ENCODE results near the gene LIPI. TPM values are rescaled to one million over a fixed set of nuclear protein-coding genes. Genes with fewer than 3 reads are reported as not detected.

The LIPI gene
- total and polyA plus RNA-seq, 10 of the 15 experiments (the other 5 are each of a cell fraction or from before 2014, with no cell fraction given): 0.05 to 0.32 (median 0.10) TPM; not detected in 5

DNA sequence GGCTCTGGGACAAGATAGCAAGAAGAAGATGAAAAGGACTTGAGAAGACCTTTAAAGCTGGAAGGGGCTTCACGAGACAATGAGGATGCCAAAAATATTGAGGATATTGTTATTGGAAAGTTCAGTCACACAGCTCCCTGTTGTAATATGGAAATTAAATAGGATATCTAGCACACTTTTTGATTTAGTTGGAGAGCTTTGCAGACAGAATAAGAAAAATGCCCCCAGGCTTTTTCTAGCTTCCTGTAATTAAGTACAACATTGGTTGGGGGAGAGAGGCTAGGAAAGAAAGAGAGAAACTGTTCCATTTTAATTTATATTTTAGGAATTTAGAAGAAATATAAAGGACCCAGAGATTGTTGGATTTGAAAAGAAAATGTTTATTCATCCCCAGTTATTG, 32.7 kb upstream of the LIPI start:
- WGBS (ENCODE audit: insufficient coverage, insufficient replicate concordance, low lambda C conversion rate, missing lambda C conversion rate): 0% methylated on average over 1 of the region's 1 CpG
- RAD21 ChIA-PET (ENCODE audit: unreplicated experiment): no interaction called here
- H3K4me1 ChIP-seq (ENCODE audit: control insufficient read depth, insufficient read depth, low read length): no peaks in the 10 kb centered on the region
- CTCF ChIA-PET: interaction anchor here (1.1 kb wide), 1 partner anchor 10 kb away, joined by 3 read pairs; no protein-coding TSS in a partner anchor
- no peak for FAIRE-seq
- BruUV-seq (replicated peaks): no TSS peak
- no peak overlapping the region for H3K9ac ChIP-seq (ENCODE audit: control insufficient read depth, insufficient read depth, low read length)
- in situ Hi-C loops (cut with MboI) (no loop called here), intact Hi-C loops (cut with micrococcal nuclease; ENCODE audit: unreplicated experiment) (no loop called here)
- POLR2A ChIA-PET: no interaction called here
- no peak overlapping the region for H2AFZ ChIP-seq (ENCODE audit: control insufficient read depth, low read depth, low read length)
- no peak overlapping the region for H3K4me3 ChIP-seq
- no peaks in the 10 kb centered on the region for H3K27me3 ChIP-seq (replicated peaks in 1 of 2; ENCODE audit: control insufficient read depth in 2 of 2, insufficient read depth in 2 of 2, low read length in 1 of 2)
- H3K27ac ChIP-seq (ENCODE audit: control insufficient read depth, insufficient read depth): no peak overlapping the region
- ATAC-seq: no peak
- no peaks in the 10 kb centered on the region for H4K20me1 ChIP-seq (ENCODE audit: control insufficient read depth, insufficient read depth)
- no peaks in the 10 kb centered on the region for H3K36me3 ChIP-seq (ENCODE audit: control insufficient read depth in 2 of 2, insufficient read depth in 2 of 2, low read length in 1 of 2)
- no peak for TF ChIP-seq RAD21 (IDR thresholded peaks at IDR 0.05; ENCODE audit: insufficient read depth, low read depth, low read length)
- TF ChIP-seq, protein P1, sequence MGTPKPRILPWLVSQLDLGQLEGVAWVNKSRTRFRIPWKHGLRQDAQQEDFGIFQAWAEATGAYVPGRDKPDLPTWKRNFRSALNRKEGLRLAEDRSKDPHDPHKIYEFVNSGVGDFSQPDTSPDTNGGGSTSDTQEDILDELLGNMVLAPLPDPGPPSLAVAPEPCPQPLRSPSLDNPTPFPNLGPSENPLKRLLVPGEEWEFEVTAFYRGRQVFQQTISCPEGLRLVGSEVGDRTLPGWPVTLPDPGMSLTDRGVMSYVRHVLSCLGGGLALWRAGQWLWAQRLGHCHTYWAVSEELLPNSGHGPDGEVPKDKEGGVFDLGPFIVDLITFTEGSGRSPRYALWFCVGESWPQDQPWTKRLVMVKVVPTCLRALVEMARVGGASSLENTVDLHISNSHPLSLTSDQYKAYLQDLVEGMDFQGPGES (IDR thresholded peaks at IDR 0.05): no peak
- TF ChIP-seq NR2C1 (IDR thresholded peaks at IDR 0.05): no peak
- no peak for TF ChIP-seq RFX5 (IDR thresholded peaks at IDR 0.05; ENCODE audit: low read depth, low read length)
- TF ChIP-seq CEBPB (IDR thresholded peaks at IDR 0.05; ENCODE audit: borderline replicate concordance in 1 of 2, low read depth in 2 of 2, low read length in 2 of 2): no peak
- no peak for TF ChIP-seq SPI1 (IDR thresholded peaks at IDR 0.05; ENCODE audit: borderline replicate concordance, insufficient read depth, low read depth, low read length)
- TF ChIP-seq ETV6 (conservative IDR thresholded peaks at IDR 0.05 in 1 of 2, IDR thresholded peaks at IDR 0.05 in 1 of 2; ENCODE audit: borderline replicate concordance in 1 of 2, low read depth in 1 of 2): no peak
- no peak for TF ChIP-seq JUND (IDR thresholded peaks at IDR 0.05; ENCODE audit: low read depth, low read length)
- TF ChIP-seq, protein P2, sequence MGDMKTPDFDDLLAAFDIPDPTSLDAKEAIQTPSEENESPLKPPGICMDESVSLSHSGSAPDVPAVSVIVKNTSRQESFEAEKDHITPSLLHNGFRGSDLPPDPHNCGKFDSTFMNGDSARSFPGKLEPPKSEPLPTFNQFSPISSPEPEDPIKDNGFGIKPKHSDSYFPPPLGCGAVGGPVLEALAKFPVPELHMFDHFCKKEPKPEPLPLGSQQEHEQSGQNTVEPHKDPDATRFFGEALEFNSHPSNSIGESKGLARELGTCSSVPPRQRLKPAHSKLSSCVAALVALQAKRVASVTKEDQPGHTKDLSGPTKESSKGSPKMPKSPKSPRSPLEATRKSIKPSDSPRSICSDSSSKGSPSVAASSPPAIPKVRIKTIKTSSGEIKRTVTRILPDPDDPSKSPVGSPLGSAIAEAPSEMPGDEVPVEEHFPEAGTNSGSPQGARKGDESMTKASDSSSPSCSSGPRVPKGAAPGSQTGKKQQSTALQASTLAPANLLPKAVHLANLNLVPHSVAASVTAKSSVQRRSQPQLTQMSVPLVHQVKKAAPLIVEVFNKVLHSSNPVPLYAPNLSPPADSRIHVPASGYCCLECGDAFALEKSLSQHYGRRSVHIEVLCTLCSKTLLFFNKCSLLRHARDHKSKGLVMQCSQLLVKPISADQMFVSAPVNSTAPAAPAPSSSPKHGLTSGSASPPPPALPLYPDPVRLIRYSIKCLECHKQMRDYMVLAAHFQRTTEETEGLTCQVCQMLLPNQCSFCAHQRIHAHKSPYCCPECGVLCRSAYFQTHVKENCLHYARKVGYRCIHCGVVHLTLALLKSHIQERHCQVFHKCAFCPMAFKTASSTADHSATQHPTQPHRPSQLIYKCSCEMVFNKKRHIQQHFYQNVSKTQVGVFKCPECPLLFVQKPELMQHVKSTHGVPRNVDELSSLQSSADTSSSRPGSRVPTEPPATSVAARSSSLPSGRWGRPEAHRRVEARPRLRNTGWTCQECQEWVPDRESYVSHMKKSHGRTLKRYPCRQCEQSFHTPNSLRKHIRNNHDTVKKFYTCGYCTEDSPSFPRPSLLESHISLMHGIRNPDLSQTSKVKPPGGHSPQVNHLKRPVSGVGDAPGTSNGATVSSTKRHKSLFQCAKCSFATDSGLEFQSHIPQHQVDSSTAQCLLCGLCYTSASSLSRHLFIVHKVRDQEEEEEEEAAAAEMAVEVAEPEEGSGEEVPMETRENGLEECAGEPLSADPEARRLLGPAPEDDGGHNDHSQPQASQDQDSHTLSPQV (IDR thresholded peaks at IDR 0.05): no peak
- no peak for TF ChIP-seq YY1 (IDR thresholded peaks at IDR 0.05; ENCODE audit: low read depth, low read length)
- TF ChIP-seq, protein P3, sequence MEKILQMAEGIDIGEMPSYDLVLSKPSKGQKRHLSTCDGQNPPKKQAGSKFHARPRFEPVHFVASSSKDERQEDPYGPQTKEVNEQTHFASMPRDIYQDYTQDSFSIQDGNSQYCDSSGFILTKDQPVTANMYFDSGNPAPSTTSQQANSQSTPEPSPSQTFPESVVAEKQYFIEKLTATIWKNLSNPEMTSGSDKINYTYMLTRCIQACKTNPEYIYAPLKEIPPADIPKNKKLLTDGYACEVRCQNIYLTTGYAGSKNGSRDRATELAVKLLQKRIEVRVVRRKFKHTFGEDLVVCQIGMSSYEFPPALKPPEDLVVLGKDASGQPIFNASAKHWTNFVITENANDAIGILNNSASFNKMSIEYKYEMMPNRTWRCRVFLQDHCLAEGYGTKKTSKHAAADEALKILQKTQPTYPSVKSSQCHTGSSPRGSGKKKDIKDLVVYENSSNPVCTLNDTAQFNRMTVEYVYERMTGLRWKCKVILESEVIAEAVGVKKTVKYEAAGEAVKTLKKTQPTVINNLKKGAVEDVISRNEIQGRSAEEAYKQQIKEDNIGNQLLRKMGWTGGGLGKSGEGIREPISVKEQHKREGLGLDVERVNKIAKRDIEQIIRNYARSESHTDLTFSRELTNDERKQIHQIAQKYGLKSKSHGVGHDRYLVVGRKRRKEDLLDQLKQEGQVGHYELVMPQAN (conservative IDR thresholded peaks at IDR 0.05): no peak
- no peak for TF ChIP-seq SUPT20H (IDR thresholded peaks at IDR 0.05; ENCODE audit: borderline replicate concordance, control insufficient read depth, low read depth, low read length)
- TF ChIP-seq MYC (IDR thresholded peaks at IDR 0.05; ENCODE audit: insufficient read depth, insufficient read length, insufficient replicate concordance, low read length, severe bottlenecking): no peak
- no peak overlapping the region for H3K4me2 ChIP-seq (ENCODE audit: control insufficient read depth, insufficient read depth)
- H3K9me3 ChIP-seq (replicated peaks; ENCODE audit: control insufficient read depth, insufficient read depth, low read length): no peaks in the 10 kb centered on the region
- no peak for DNase-seq (ENCODE audit: low read depth, low spot score)
- H3K79me2 ChIP-seq (ENCODE audit: control insufficient read depth, insufficient read depth, low read length): no peaks in the 10 kb centered on the region
- SMC1A ChIA-PET (ENCODE audit: uncharacterized antibody, unreplicated experiment): no interaction called here
